ENCODE data around the gene TMEM179. TPM values are rescaled to one million over a fixed set of nuclear protein-coding genes. Genes with fewer than 3 reads are reported as not detected.

Gene TMEM179
- total RNA-seq, 2 donors from 2014 or later, result 2.6 to 9.6 TPM

- DNase-seq (peak; percentile 56 to 84 (median 66)), ATAC-seq (peak; percentile 56)
- Histone ChIP-seq H3K4me1 (peaks cover 63% of the 10 kb centered on the region), H3K36me3 (replicated peaks in 1 of 2; ENCODE audit: insufficient read depth in 1 of 2, low read depth in 2 of 2) (no peaks in the 10 kb centered on the region), H3K27me3 (no peaks in the 10 kb centered on the region), H3K4me3 (no peak within 1 kb of the TSS), H3K27ac (peak within 1 kb of the TSS in 3 of 4 donors; percentile 30 to 57 (median 41)), H3K9me3 (no peaks in the 10 kb centered on the region)
- TF ChIP-seq CTCF (IDR thresholded peaks at IDR 0.05), result no peak
- peak in 1 of 3 donors; percentile 22 for TF ChIP-seq POLR2A (IDR thresholded peaks at IDR 0.05)
- intact Hi-C loops (cut with DNase I), result no loop called here
- WGBS, 2 donors, result 0 to 17% methylated on average over 3 to 17 of the region's 17 CpGs
Observed at GRCh38 chr14:104579507-104579906, 25.1 kb downstream of the TMEM179 start, which contains the start of gene C14orf180. Gene C14orf180, plus strand, starts transcription at chr14:104579764. Its CDS starts 6,667 bp downstream, at chr14:104586431.

DNA sequence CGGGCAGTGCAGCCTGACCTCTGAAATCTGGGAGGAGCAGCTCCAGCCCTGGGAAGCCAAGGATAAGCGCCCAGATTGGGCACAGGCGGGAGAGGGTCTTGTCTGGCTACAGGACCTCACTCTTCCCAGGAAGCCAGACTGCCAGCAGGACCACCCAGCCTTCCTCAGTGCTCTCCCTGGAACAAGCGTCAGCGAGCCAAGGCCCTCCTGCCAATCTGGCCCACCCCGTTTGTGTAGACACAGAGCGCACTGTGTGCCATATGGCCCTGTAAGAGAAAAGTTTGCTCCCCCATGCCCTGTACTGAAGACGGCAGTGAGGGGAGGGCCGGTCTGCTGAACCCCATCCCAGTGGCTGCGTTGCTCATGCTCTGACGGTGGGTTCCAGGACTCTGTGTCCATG is 26.3 kb downstream of the TMEM179 start:
- Histone ChIP-seq H3K4me1 (peaks cover 63% of the 10 kb centered on the region), H3K36me3 (replicated peaks in 1 of 2; ENCODE audit: insufficient read depth in 1 of 2, low read depth in 2 of 2) (no peaks in the 10 kb centered on the region), H3K27me3 (no peaks in the 10 kb centered on the region), H3K4me3 (no peak overlapping the region), H3K27ac (no peak overlapping the region), H3K9me3 (no peaks in the 10 kb centered on the region)
- 51 to 75% methylated on average over 3 to 11 of the region's 11 CpGs for WGBS, 2 donors
- DNase-seq (no peak), ATAC-seq (no peak)
- TF ChIP-seq POLR2A (IDR thresholded peaks at IDR 0.05) (no peak), CTCF (IDR thresholded peaks at IDR 0.05) (no peak)
- intact Hi-C loops (cut with DNase I), result no loop called here

DNA sequence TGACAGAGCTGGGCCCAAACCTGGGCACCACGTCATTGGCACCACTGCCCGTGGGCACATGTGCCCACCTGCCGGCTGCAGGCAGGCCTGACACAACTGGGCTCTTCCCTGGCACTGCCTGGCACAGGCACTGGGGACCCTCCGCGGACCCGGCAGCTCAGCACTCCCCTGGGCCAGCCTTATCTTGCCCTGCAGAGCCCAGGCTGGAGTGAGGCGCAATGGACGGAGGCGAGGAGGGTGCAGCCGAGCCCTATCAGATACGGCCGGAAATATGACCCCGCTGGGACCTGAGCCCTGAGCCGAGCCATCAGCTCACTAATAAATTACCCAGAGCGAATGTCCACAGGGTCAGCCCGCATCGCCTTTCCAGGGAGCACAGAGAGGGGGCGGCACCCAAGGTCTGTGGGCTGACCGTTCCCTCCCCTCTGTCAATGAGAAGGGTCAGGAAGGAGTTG is 26.7 kb downstream of the TMEM179 start:
- peaks cover 60% of the 10 kb centered on the region for H3K4me1 ChIP-seq
- no peaks in the 10 kb centered on the region for H3K36me3 ChIP-seq (replicated peaks in 1 of 2; ENCODE audit: insufficient read depth in 1 of 2, low read depth in 2 of 2)
- TF ChIP-seq CTCF (IDR thresholded peaks at IDR 0.05) (no peak), POLR2A (IDR thresholded peaks at IDR 0.05) (no peak)
- H3K27me3 ChIP-seq, result no peaks in the 10 kb centered on the region
- no peak for ATAC-seq
- H3K4me3 ChIP-seq, result no peak overlapping the region
- H3K27ac ChIP-seq, result no peak overlapping the region
- 63% methylated on average over 19 of the region's 19 CpGs; no CpG with 5 or more reads in 1 of the 2 donors for WGBS, 2 donors
- intact Hi-C loops (cut with DNase I), result no loop called here
- DNase-seq, result no peak
- H3K9me3 ChIP-seq, result no peaks in the 10 kb centered on the region

- TF ChIP-seq CTCF (IDR thresholded peaks at IDR 0.05) (no peak), POLR2A (IDR thresholded peaks at IDR 0.05) (no peak)
- WGBS, 2 donors, result 50 to 56% methylated on average over 5 to 12 of the region's 12 CpGs
- Histone ChIP-seq H3K27me3 (no peaks in the 10 kb centered on the region), H3K27ac (no peak overlapping the region), H3K9me3 (no peaks in the 10 kb centered on the region), H3K4me1 (peaks cover 55% of the 10 kb centered on the region), H3K36me3 (replicated peaks in 1 of 2; ENCODE audit: insufficient read depth in 1 of 2, low read depth in 2 of 2) (no peaks in the 10 kb centered on the region), H3K4me3 (no peak overlapping the region)
- intact Hi-C loops (cut with DNase I), result no loop called here
- ATAC-seq, result no peak
- DNase-seq, result no peak
Observed at GRCh38 chr14:104577426-104577825, 27.1 kb downstream of the TMEM179 start.

DNA sequence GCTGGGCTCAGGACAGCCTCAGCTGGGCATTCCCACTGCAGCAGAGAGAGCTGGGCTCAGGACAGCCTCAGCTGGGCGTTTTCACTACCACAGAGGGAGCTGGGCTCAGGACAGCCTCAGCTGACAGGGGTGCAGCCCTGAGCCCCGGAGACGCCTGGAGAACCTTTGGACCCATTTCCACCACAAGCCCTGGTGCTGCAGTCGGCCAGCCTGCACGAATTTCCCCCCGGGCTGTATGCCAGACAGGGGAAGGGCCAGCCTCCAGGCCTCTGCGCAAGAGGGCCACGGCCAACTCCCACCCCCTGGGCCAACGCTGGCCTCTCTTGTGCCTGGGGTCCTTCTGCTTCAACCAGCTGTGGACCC is 27.6 kb downstream of the TMEM179 start:
- Histone ChIP-seq H3K9me3 (no peaks in the 10 kb centered on the region), H3K27me3 (no peaks in the 10 kb centered on the region), H3K27ac (no peak overlapping the region), H3K36me3 (replicated peaks in 1 of 2; ENCODE audit: insufficient read depth in 1 of 2, low read depth in 2 of 2) (no peaks in the 10 kb centered on the region), H3K4me3 (no peak overlapping the region), H3K4me1 (peaks cover 50% of the 10 kb centered on the region)
- WGBS, 2 donors, result 59% methylated on average over 8 of the region's 9 CpGs; no CpG with 5 or more reads in 1 of the 2 donors
- no peak for ATAC-seq
- peak in 2 of 4 donors; percentile 17 to 39 for DNase-seq
- intact Hi-C loops (cut with DNase I), result no loop called here
- TF ChIP-seq CTCF (IDR thresholded peaks at IDR 0.05) (no peak), POLR2A (IDR thresholded peaks at IDR 0.05) (no peak)
